CD14-positive monocyte (primary cell): Measurements from ENCODE around the gene FBXO17. TPM values are rescaled to one million over a fixed set of nuclear protein-coding genes. Genes with fewer than 3 reads are reported as not detected.

Experiments
- DNase-seq, 3 donors: peaks; one replicate each; pipeline ENCODE4 v3.0.0-alpha.2; 2011 to 2022
- H2AFZ ChIP-seq: 2 replicates; pipeline ENCODE4 v1.6.0; 2012; ENCODE audit warnings: mild to moderate bottlenecking, low read depth, low read length, inconsistent platforms; ENCODE audit not compliant: insufficient read depth, poor library complexity, severe bottlenecking
- H3K27ac ChIP-seq, 2 donors: 1 replicate in 1 of 2; 2 replicates in 1 of 2; pipeline ENCODE4 v1.5.1; 2012 to 2013; ENCODE audit warnings: low read length in 2 of 2, control low read depth in 1 of 2, inconsistent platforms in 1 of 2, low read depth in 1 of 2, mild to moderate bottlenecking in 1 of 2
- H3K27me3 ChIP-seq, 2 donors: one replicate each; pipeline versions ENCODE4 v1.6.0 to v1.6.1; 2011 to 2013; ENCODE audit warnings: low read length in 2 of 2; ENCODE audit not compliant: control insufficient read depth in 2 of 2, insufficient read depth in 2 of 2
- H3K36me3 ChIP-seq, 2 donors: replicated peaks in 1 of 2; 1 replicate in 1 of 2; 2 replicates in 1 of 2; pipeline versions ENCODE4 v1.5.1 to v1.6.1; 2012 to 2013; ENCODE audit warnings: low read length in 2 of 2, control low read depth in 1 of 2, inconsistent platforms in 1 of 2, mild to moderate bottlenecking in 1 of 2; ENCODE audit not compliant: insufficient read depth in 2 of 2, control insufficient read depth in 1 of 2
- H3K4me1 ChIP-seq, 2 donors: 1 replicate in 1 of 2; 2 replicates in 1 of 2; pipeline versions ENCODE4 v1.5.1 to v1.6.1; 2012 to 2013; ENCODE audit warnings: low read length in 2 of 2, control low read depth in 1 of 2, inconsistent platforms in 1 of 2, mild to moderate bottlenecking in 1 of 2, moderate library complexity in 1 of 2; ENCODE audit not compliant: insufficient read depth in 2 of 2, control insufficient read depth in 1 of 2
- H3K4me2 ChIP-seq: replicated peaks from 2 replicates; pipeline ENCODE3; 2012; ENCODE audit warnings: low read length, moderate library complexity, mild to moderate bottlenecking; ENCODE audit not compliant: poor library complexity, severe bottlenecking; ENCODE audit errors: extremely low read depth
- H3K4me3 ChIP-seq, 3 experiments: fragments of 200-600 bp in 1 of 3; sonication (generic) in 1 of 3; replicated peaks in 1 of 3; 1 replicate in 2 of 3; 2 replicates in 1 of 3; pipeline ENCODE4 v1.5.1; 2011 to 2013; ENCODE audit warnings: low read length in 3 of 3, mild to moderate bottlenecking in 3 of 3, control low read depth in 2 of 3, low read depth in 2 of 3, inconsistent platforms in 1 of 3, moderate library complexity in 1 of 3
- H3K79me2 ChIP-seq: 2 replicates; pipeline ENCODE4 v1.6.0; 2012; ENCODE audit warnings: mild to moderate bottlenecking, control low read depth, inconsistent platforms, low read length, moderate library complexity; ENCODE audit not compliant: insufficient read depth
- H3K9ac ChIP-seq: 2 replicates; pipeline ENCODE4 v1.6.0; 2017; ENCODE audit warnings: low read length, mild to moderate bottlenecking; ENCODE audit not compliant: insufficient read depth, poor library complexity, severe bottlenecking
- H3K9me3 ChIP-seq, 2 donors: replicated peaks in 1 of 2; 1 replicate in 1 of 2; 2 replicates in 1 of 2; pipeline versions ENCODE4 v1.5.1 to v1.6.1; 2012 to 2013; ENCODE audit warnings: low read length in 2 of 2, control low read depth in 1 of 2; ENCODE audit not compliant: control insufficient read depth in 1 of 2, insufficient read depth in 1 of 2
- H4K20me1 ChIP-seq: 2 replicates; pipeline ENCODE4 v1.6.0; 2012; ENCODE audit warnings: mild to moderate bottlenecking, low read length, control low read depth, moderate library complexity; ENCODE audit not compliant: insufficient read depth
- H3K27ac Mint-ChIP-seq, 7 donors: one replicate each; pipeline ENCODE4 v1.8.0; 2020; ENCODE audit warnings: mild to moderate bottlenecking in 7 of 7, mixed read lengths in 7 of 7, moderate library complexity in 6 of 7, inconsistent platforms in 2 of 7
- H3K27me3 Mint-ChIP-seq, 3 donors: one replicate each; pipeline ENCODE4 v1.8.0; 2021 to 2022; ENCODE audit warnings: low read depth in 3 of 3, mild to moderate bottlenecking in 3 of 3, mixed read lengths in 3 of 3, moderate library complexity in 3 of 3, inconsistent platforms in 1 of 3
- H3K36me3 Mint-ChIP-seq, 2 donors: one replicate each; pipeline ENCODE4 v1.8.0; 2020; ENCODE audit warnings: mixed read lengths in 2 of 2, inconsistent platforms in 1 of 2, mild to moderate bottlenecking in 1 of 2
- H3K4me1 Mint-ChIP-seq: one replicate; pipeline ENCODE4 v1.8.0; 2020; ENCODE audit warnings: mild to moderate bottlenecking, mixed read lengths
- H3K4me3 Mint-ChIP-seq, 2 donors: one replicate each; pipeline ENCODE4 v1.8.0; 2020; ENCODE audit warnings: mild to moderate bottlenecking in 2 of 2, mixed read lengths in 2 of 2, moderate library complexity in 1 of 2
- H3K9me3 Mint-ChIP-seq, 7 donors: one replicate each; pipeline ENCODE4 v1.8.0; 2020 to 2022; ENCODE audit warnings: mixed read lengths in 7 of 7, mild to moderate bottlenecking in 6 of 7, moderate library complexity in 6 of 7, inconsistent platforms in 2 of 7
- WGBS: methylation state at CpG from one replicate; pipeline ENCODE4 v1.1.5; 2013; ENCODE audit warnings: missing lambda C conversion rate; ENCODE audit not compliant: insufficient coverage; 5-methylcytosine and 5-hydroxymethylcytosine counted together
- intact Hi-C, 2 donors: fragments of 100-400 bp; cut with micrococcal nuclease; formaldehyde crosslinking; loops; one replicate each; pipeline versions ENCODE4 v1.15.0 to v1.15.1; 2023
- polyA plus RNA-seq, 3 donors: library from polyadenylated mRNA; depleted of rRNA in 1 of 3; unstranded in 2 of 3; stranded (reverse) in 1 of 3; fragments of 300-500 nt in 2 of 3; fragments of >200 nt in 1 of 3; fragmentation: Illumina TruSeq in 2 of 3; gene quantifications; 1 replicate in 2 of 3; 2 replicates in 1 of 3; pipeline ENCODE4 v1.2.3, GENCODE V29; 2012 to 2021
- TF ChIP-seq, protein P1 (sequence below): fragments of 200-600 bp; IDR thresholded peaks from one replicate; pipeline ENCODE4 v1.8.0; 2022; ENCODE audit warnings: antibody characterized with exemption, mild to moderate bottlenecking

The FBXO17 gene
- polyA plus RNA-seq, 3 donors: not detected

DNA sequence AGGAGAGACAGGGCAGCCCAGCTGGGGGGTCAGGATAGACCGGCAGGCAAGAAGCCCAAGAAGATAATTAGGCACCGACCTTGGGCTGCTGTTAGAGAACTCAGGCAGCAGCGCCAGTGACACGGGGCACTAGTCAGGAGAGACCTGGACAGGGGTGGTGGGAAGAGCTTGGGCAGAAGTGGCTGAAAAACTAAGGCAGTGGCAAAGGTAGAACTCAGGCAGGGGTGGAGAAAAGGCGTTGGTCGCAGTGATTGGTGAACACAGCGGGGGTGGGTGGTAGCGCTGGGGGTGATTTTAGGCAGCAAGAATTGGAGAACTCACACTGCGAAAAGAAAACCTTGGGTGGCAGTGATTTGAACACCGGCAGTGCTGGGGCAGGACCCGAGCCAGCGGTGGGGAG is 67.9 kb downstream of the FBXO17 start:
- peaks cover 43 to 58% of the 10 kb centered on the region in 2 donors for H3K36me3 Mint-ChIP-seq
- no peak overlapping the region for H3K4me3 Mint-ChIP-seq
- 95% methylated on average over 12 of the region's 12 CpGs for WGBS

DNA sequence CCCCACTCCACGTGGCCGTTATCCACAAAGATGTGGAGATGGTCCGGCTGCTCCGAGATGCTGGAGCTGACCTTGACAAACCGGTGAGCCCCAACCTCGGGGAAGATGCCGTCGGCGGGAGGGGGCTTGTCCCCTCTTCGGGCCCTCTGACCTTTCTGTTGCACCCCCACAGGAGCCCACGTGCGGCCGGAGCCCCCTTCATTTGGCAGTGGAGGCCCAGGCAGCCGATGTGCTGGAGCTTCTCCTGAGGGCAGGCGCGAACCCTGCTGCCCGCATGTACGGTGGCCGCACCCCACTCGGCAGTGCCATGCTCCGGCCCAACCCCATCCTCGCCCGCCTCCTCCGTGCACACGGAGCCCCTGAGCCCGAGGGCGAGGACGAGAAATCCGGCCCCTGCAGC is 68.3 kb downstream of the FBXO17 start:
- H3K9ac ChIP-seq: no peak overlapping the region
- peaks cover 7% of the 10 kb centered on the region for H3K79me2 ChIP-seq
- WGBS: 98% methylated on average over 24 of the region's 29 CpGs
- intact Hi-C loops: no loop called here
- peaks cover 43 to 58% of the 10 kb centered on the region in 2 donors for H3K36me3 Mint-ChIP-seq
- H3K9me3 ChIP-seq: no peaks in the 10 kb centered on the region
- H3K27ac ChIP-seq: no peak overlapping the region
- H4K20me1 ChIP-seq: no peaks in the 10 kb centered on the region
- peak overlapping the region in 1 of 7 donors; percentile 31 for H3K27ac Mint-ChIP-seq
- H3K4me2 ChIP-seq: no peak overlapping the region
- H3K9me3 Mint-ChIP-seq: peaks cover 0 to 5% (median 0%) of the 10 kb centered on the region in 7 donors
- TF ChIP-seq, protein P1, sequence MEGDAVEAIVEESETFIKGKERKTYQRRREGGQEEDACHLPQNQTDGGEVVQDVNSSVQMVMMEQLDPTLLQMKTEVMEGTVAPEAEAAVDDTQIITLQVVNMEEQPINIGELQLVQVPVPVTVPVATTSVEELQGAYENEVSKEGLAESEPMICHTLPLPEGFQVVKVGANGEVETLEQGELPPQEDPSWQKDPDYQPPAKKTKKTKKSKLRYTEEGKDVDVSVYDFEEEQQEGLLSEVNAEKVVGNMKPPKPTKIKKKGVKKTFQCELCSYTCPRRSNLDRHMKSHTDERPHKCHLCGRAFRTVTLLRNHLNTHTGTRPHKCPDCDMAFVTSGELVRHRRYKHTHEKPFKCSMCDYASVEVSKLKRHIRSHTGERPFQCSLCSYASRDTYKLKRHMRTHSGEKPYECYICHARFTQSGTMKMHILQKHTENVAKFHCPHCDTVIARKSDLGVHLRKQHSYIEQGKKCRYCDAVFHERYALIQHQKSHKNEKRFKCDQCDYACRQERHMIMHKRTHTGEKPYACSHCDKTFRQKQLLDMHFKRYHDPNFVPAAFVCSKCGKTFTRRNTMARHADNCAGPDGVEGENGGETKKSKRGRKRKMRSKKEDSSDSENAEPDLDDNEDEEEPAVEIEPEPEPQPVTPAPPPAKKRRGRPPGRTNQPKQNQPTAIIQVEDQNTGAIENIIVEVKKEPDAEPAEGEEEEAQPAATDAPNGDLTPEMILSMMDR: no peak
- no peaks in the 10 kb centered on the region for H3K4me1 Mint-ChIP-seq
- H3K36me3 ChIP-seq: peaks cover 42 to 45% of the 10 kb centered on the region in 2 donors
- no peak overlapping the region for H2AFZ ChIP-seq
- no peak overlapping the region for H3K4me3 Mint-ChIP-seq
- H3K4me3 ChIP-seq: no peak overlapping the region
- peaks cover 0 to 4% (median 0%) of the 10 kb centered on the region in 3 donors for H3K27me3 Mint-ChIP-seq
- no peaks in the 10 kb centered on the region for H3K4me1 ChIP-seq
- DNase-seq: no peak
- no peaks in the 10 kb centered on the region for H3K27me3 ChIP-seq

More for the DNA sequence above, 67.9 kb downstream of the FBXO17 start:
- TF ChIP-seq, protein P1: no peak
- Mint-ChIP-seq H3K27ac (peak overlapping the region in 2 of 7 donors; percentile 42 to 76), H3K4me1 (no peaks in the 10 kb centered on the region), H3K9me3 (peaks cover 0 to 5% (median 0%) of the 10 kb centered on the region in 7 donors), H3K27me3 (peaks cover 0 to 6% (median 0%) of the 10 kb centered on the region in 3 donors)
- no peak overlapping the region for H2AFZ ChIP-seq
- no peaks in the 10 kb centered on the region for H3K4me1 ChIP-seq
- H4K20me1 ChIP-seq: no peaks in the 10 kb centered on the region
- H3K27ac ChIP-seq: no peak overlapping the region
- no peaks in the 10 kb centered on the region for H3K27me3 ChIP-seq
- H3K36me3 ChIP-seq: peaks cover 42 to 45% of the 10 kb centered on the region in 2 donors
- no peak overlapping the region for H3K4me3 ChIP-seq
- no peak overlapping the region for H3K9ac ChIP-seq
- H3K79me2 ChIP-seq: peaks cover 3% of the 10 kb centered on the region
- DNase-seq: no peak
- H3K9me3 ChIP-seq: no peaks in the 10 kb centered on the region
- intact Hi-C loops: no loop called here
- H3K4me2 ChIP-seq: no peak overlapping the region
